Kidney (tissue), 14 donors: ENCODE measurements around the gene TIMP1. TPM values are rescaled to one million over a fixed set of nuclear protein-coding genes. Genes with fewer than 3 reads are reported as not detected.
A peak's percentile ranks its signal among the peaks of the same experiment; 100 is the strongest.

Experiments
- DNase-seq, 5 donors: peaks; one replicate each; pipeline ENCODE4 v3.0.0-alpha.2; 2013 to 2020
- FAIRE-seq: peaks from 2 replicates; lab custom pipeline; 2012; peaks lifted over from hg19 to GRCh38; lab: Jason Lieb, UNC
- H3K27ac ChIP-seq, 2 donors: one replicate each; pipeline ENCODE4 v1.7.0; 2013; ENCODE audit warnings: low read depth in 2 of 2, low read length in 2 of 2, inconsistent platforms in 1 of 2
- H3K27me3 ChIP-seq: one replicate; pipeline ENCODE4 v1.7.1; 2013; ENCODE audit warnings: low read length, inconsistent platforms; ENCODE audit not compliant: control insufficient read depth, insufficient read depth
- H3K36me3 ChIP-seq, 3 donors: one replicate each; pipeline versions ENCODE4 v1.7.0 to v1.7.1; 2013; ENCODE audit warnings: low read length in 3 of 3, control low read depth in 1 of 3, inconsistent platforms in 1 of 3; ENCODE audit not compliant: insufficient read depth in 3 of 3, control insufficient read depth in 2 of 3
- H3K4me1 ChIP-seq, 3 donors: one replicate each; pipeline versions ENCODE4 v1.7.0 to v1.7.1; 2013; ENCODE audit warnings: low read length in 3 of 3, inconsistent platforms in 1 of 3, low read depth in 1 of 3; ENCODE audit not compliant: control insufficient read depth in 2 of 3, insufficient read depth in 2 of 3
- H3K4me3 ChIP-seq, 3 donors: one replicate each; pipeline versions ENCODE4 v1.7.0 to v1.8.1; 2013; ENCODE audit warnings: low read length in 3 of 3, control low read depth in 1 of 3, inconsistent platforms in 1 of 3
- H3K9ac ChIP-seq, 3 donors: one replicate each; pipeline versions ENCODE4 v1.7.0 to v1.7.1; 2013; ENCODE audit warnings: low read length in 3 of 3, control low read depth in 1 of 3, inconsistent platforms in 1 of 3
- H3K9me3 ChIP-seq, 3 donors: one replicate each; pipeline versions ENCODE4 v1.7.0 to v1.7.1; 2013; ENCODE audit warnings: low read length in 3 of 3, control low read depth in 1 of 3, inconsistent platforms in 1 of 3; ENCODE audit not compliant: control insufficient read depth in 2 of 3, insufficient read depth in 1 of 3
- intact Hi-C: fragments of 100-400 bp; cut with DNase I; formaldehyde crosslinking; loops from one replicate; pipeline ENCODE4 v1.11.1; 2022
- polyA plus RNA-seq: library from polyadenylated mRNA; stranded (reverse); fragments of 350-450 nt; fragmentation: Illumina TruSeq; extraction: RNeasy Lipid Tissue Mini Kit (QIAGEN cat#74804); gene quantifications from one replicate; pipeline ENCODE4 v1.2.3, GENCODE V29; 2014; ENCODE audit warnings: low read depth, low replicate concordance; ENCODE audit not compliant: insufficient read depth
- total RNA-seq: library from RNA; stranded (reverse); fragmentation: NEBNext Ultra II Directional; extraction: Animal tissue kit (Norgen Biotek cat#: 25700); gene quantifications from one replicate; pipeline ENCODE4 v1.2.1, GENCODE V29; 2021
- TF ChIP-seq, protein P1 (sequence below): IDR thresholded peaks from 3 replicates; pipeline ENCODE4 v1.5.1; 2012; ENCODE audit warnings: mild to moderate bottlenecking, moderate library complexity, borderline replicate concordance; ENCODE audit not compliant: insufficient read depth; ENCODE audit errors: extremely low read depth
- donor health status: control.
- donor health status: control.
- donor health status: control.
- donor health status: control.
- donor health status: control.
- donor health status: DM: yes; HTN: yes; CAD: no.
- donor health status: Normal renal cell carcinoma (clear cell type).

Gene TIMP1
- total and polyA plus RNA-seq, 2 donors from 2014 or later: 382 to 551 TPM

DNA sequence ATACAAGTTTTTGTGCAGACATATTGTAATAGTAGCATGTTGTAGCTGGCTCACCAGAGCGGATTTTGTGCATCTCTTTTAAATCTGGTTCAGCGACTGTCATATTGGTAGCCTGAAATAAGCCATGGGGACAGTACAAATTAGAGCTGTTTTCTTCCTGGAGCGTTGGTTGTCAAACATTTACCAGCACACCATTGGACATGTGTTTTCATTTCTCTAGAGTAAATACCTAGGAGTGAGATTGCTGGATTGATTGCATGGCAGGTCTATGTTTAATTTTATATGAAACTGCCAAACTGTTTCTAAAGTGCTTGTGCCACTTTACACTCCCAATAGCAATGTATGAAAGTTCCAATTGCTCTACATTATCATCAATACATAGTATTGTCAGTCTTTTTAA lies 23.8 kb upstream of the TIMP1 start:
- intact Hi-C loops: no loop called here
- TF ChIP-seq, protein P1, sequence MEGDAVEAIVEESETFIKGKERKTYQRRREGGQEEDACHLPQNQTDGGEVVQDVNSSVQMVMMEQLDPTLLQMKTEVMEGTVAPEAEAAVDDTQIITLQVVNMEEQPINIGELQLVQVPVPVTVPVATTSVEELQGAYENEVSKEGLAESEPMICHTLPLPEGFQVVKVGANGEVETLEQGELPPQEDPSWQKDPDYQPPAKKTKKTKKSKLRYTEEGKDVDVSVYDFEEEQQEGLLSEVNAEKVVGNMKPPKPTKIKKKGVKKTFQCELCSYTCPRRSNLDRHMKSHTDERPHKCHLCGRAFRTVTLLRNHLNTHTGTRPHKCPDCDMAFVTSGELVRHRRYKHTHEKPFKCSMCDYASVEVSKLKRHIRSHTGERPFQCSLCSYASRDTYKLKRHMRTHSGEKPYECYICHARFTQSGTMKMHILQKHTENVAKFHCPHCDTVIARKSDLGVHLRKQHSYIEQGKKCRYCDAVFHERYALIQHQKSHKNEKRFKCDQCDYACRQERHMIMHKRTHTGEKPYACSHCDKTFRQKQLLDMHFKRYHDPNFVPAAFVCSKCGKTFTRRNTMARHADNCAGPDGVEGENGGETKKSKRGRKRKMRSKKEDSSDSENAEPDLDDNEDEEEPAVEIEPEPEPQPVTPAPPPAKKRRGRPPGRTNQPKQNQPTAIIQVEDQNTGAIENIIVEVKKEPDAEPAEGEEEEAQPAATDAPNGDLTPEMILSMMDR: no peak
- no peak overlapping the region for H3K9ac ChIP-seq
- H3K36me3 ChIP-seq: peaks cover 0 to 7% (median 0%) of the 10 kb centered on the region in 3 donors
- DNase-seq: no peak
- no peaks in the 10 kb centered on the region for H3K27me3 ChIP-seq
- H3K4me1 ChIP-seq: peaks cover 0 to 5% (median 0%) of the 10 kb centered on the region in 3 donors
- no peak overlapping the region for H3K27ac ChIP-seq
- no peaks in the 10 kb centered on the region for H3K9me3 ChIP-seq
- no peak for FAIRE-seq
- H3K4me3 ChIP-seq: no peak overlapping the region

- H3K9me3 ChIP-seq: no peaks in the 10 kb centered on the region
- intact Hi-C loops: no loop called here
- DNase-seq: no peak
- H3K4me3 ChIP-seq: peak overlapping the region; percentile 76 to 85 (median 78)
- peak overlapping the region; percentile 24 to 91 (median 53) for H3K9ac ChIP-seq
- peaks cover 0 to 5% (median 0%) of the 10 kb centered on the region in 3 donors for H3K4me1 ChIP-seq
- peaks cover 0 to 17% (median 3%) of the 10 kb centered on the region in 3 donors for H3K36me3 ChIP-seq
- TF ChIP-seq, protein P1: no peak
- H3K27me3 ChIP-seq: no peaks in the 10 kb centered on the region
- FAIRE-seq: peak; percentile 57
- H3K27ac ChIP-seq: peak overlapping the region; percentile 96 to 99
Measured at GRCh38 chrX:47560179-47560933, 21.9 kb upstream of the TIMP1 start.

GRCh38 chrX:47560934-47561658 lies 21.1 kb upstream of the TIMP1 start, which contains the start of gene ARAF:
Gene ARAF, plus strand, starts transcription at chrX:47561205. Its CDS starts 1,763 bp downstream, at chrX:47562968.
- FAIRE-seq: peak; percentile 94
- H3K27me3 ChIP-seq: no peaks in the 10 kb centered on the region
- H3K9me3 ChIP-seq: no peaks in the 10 kb centered on the region

More at GRCh38 chrX:47560934-47561658, 21.1 kb upstream of the TIMP1 start, which contains the start of gene ARAF:
- intact Hi-C loops: no loop called here
- H3K4me3 ChIP-seq: peak within 1 kb of the TSS; percentile 85 to 87 (median 87)
- peaks cover 0 to 5% (median 0%) of the 10 kb centered on the region in 3 donors for H3K4me1 ChIP-seq
- DNase-seq: peak; percentile 98 to 100 (median 99)
- H3K36me3 ChIP-seq: peaks cover 0 to 17% (median 3%) of the 10 kb centered on the region in 3 donors
- peak within 1 kb of the TSS; percentile 96 to 99 for H3K27ac ChIP-seq
- TF ChIP-seq, protein P1: no peak
- peak within 1 kb of the TSS; percentile 69 to 91 (median 78) for H3K9ac ChIP-seq
